HepG2 (cell line): ENCODE measurements around the gene CCDC85C. TPM values are rescaled to one million over a fixed set of nuclear protein-coding genes. Genes with fewer than 3 reads are reported as not detected.

Experiments
- AFF4 ChIP-seq: sonication (generic); formaldehyde crosslinking; IDR thresholded peaks from 2 replicates; pipeline ENCODE4 v1.4.0; 2020; ENCODE audit warnings: missing genetic modification reagents
- ELK4 ChIP-seq: sonication (generic); formaldehyde crosslinking; IDR thresholded peaks from 2 replicates; pipeline ENCODE4 v1.9.0; 2021; ENCODE audit warnings: missing genetic modification reagents, borderline replicate concordance
- FOXK1 ChIP-seq: sonication (generic); formaldehyde crosslinking; IDR thresholded peaks from 2 replicates; pipeline ENCODE4 v1.4.0; 2020; ENCODE audit warnings: low read depth, missing genetic modification reagents, borderline replicate concordance
- GABPB1 ChIP-seq: IDR thresholded peaks from 2 replicates; pipeline ENCODE4 v1.6.1; 2016; ENCODE audit warnings: mild to moderate bottlenecking, missing genetic modification reagents, moderate library complexity, missing compliant biosample characterization
- HBP1 ChIP-seq: IDR thresholded peaks from 2 replicates; pipeline ENCODE4 v1.6.1; 2016; ENCODE audit warnings: low read depth, control low read depth
- HNRNPUL1 ChIP-seq: fragments of 200-400 bp; formaldehyde crosslinking; IDR thresholded peaks from 2 replicates; pipeline ENCODE4 v1.6.1; 2017; ENCODE audit warnings: low read depth, mild to moderate bottlenecking, low read length, moderate library complexity
- MTA1 ChIP-seq: sonication (generic); formaldehyde crosslinking; IDR thresholded peaks from 2 replicates; pipeline ENCODE4 v1.4.0; 2020; ENCODE audit warnings: missing genetic modification reagents, mild to moderate bottlenecking, borderline replicate concordance
- MZF1 ChIP-seq: sonication (generic); formaldehyde crosslinking; IDR thresholded peaks from 2 replicates; pipeline ENCODE4 v1.8.1; 2023; ENCODE audit warnings: mild to moderate bottlenecking, missing genetic modification reagents, borderline replicate concordance
- NR2C2 ChIP-seq: sonication (generic); formaldehyde crosslinking; IDR thresholded peaks from 2 replicates; pipeline ENCODE4 v1.4.0; 2020; ENCODE audit warnings: missing genetic modification reagents, mild to moderate bottlenecking, moderate library complexity, borderline replicate concordance
- RAD21 ChIP-seq: fragments of 450-650 bp; formaldehyde crosslinking; IDR thresholded peaks from 2 replicates; pipeline ENCODE4 v1.5.0; 2020; ENCODE audit warnings: mild to moderate bottlenecking
- RBAK ChIP-seq: sonication (generic); formaldehyde crosslinking; IDR thresholded peaks from 2 replicates; pipeline ENCODE4 v1.5.1; 2020; ENCODE audit warnings: mild to moderate bottlenecking, missing genetic modification reagents
- THAP8 ChIP-seq: sonication (generic); formaldehyde crosslinking; IDR thresholded peaks from 2 replicates; pipeline ENCODE4 v1.5.1; 2020; ENCODE audit warnings: missing genetic modification reagents, mild to moderate bottlenecking, borderline replicate concordance
- TRIM22 ChIP-seq: fragments of 450-650 bp; IDR thresholded peaks from 2 replicates; pipeline ENCODE4 v1.6.1; 2017
- YEATS2 ChIP-seq: sonication (generic); formaldehyde crosslinking; IDR thresholded peaks from 2 replicates; pipeline ENCODE4 v1.4.0; 2020; ENCODE audit warnings: missing genetic modification reagents, borderline replicate concordance
- ZKSCAN5 ChIP-seq: sonication (generic); formaldehyde crosslinking; IDR thresholded peaks from 2 replicates; pipeline ENCODE4 v1.5.1; 2020; ENCODE audit warnings: mild to moderate bottlenecking, missing genetic modification reagents
- ZNF101 ChIP-seq: sonication (generic); formaldehyde crosslinking; IDR thresholded peaks from 2 replicates; pipeline ENCODE4 v1.4.0; 2020; ENCODE audit warnings: mild to moderate bottlenecking, low read depth, missing genetic modification reagents, borderline replicate concordance
- ZNF256 ChIP-seq: sonication (generic); formaldehyde crosslinking; conservative IDR thresholded peaks from 2 replicates; pipeline ENCODE4 v1.4.0; 2020; ENCODE audit warnings: missing genetic modification reagents
- ZNF441 ChIP-seq: sonication (generic); formaldehyde crosslinking; IDR thresholded peaks from 2 replicates; pipeline ENCODE4 v1.7.0; 2021; ENCODE audit warnings: missing genetic modification reagents, borderline replicate concordance
- ZNF644 ChIP-seq: IDR thresholded peaks from 2 replicates; pipeline ENCODE4 v1.6.1; 2016; ENCODE audit warnings: low read depth
- ZNF749 ChIP-seq: sonication (generic); formaldehyde crosslinking; IDR thresholded peaks from 2 replicates; pipeline ENCODE4 v1.8.0; 2022; ENCODE audit warnings: mild to moderate bottlenecking, missing genetic modification reagents, moderate library complexity, borderline replicate concordance
- polyA plus RNA-seq, 8 experiments: library from polyadenylated mRNA; depleted of rRNA in 3 of 8; stranded (reverse) in 7 of 8; unstranded in 1 of 8; fragments of >200 nt; fragmentation: Illumina TruSeq in 4 of 8; extraction: Trizol in 4 of 8; gene quantifications; 2 replicates each; pipeline versions ENCODE4 v1.2.1 to v1.2.3, GENCODE V29; 2011 to 2016; ENCODE audit warnings: low read depth in 4 of 8, missing spikeins in 1 of 8, mixed read lengths in 1 of 8; ENCODE audit not compliant: insufficient read depth in 1 of 8
- total RNA-seq, 5 experiments: library from RNA; depleted of rRNA; stranded (reverse); fragments of >200 nt; fragmentation: Illumina TruSeq; extraction: Trizol; gene quantifications; 2 replicates each; pipeline ENCODE4 v1.2.3, GENCODE V29; 2016; ENCODE audit warnings: low read depth in 1 of 5

Gene CCDC85C
- total and polyA plus RNA-seq, 2 of the 13 experiments (the other 11 are each of a cell fraction or from before 2014, with no cell fraction given), result 18.8 to 43.8 TPM

- TF ChIP-seq ELK4, result peak; percentile 96; the same call in 1 of the 2 replicates
- TF ChIP-seq ZNF644 (CRISPR knock-in tag), result no peak
- TF ChIP-seq MTA1 (CRISPR knock-in tag), result peak; percentile 50; the same call in 1 of the 2 replicates
- TF ChIP-seq ZNF101 (CRISPR knock-in tag), result peak; percentile 87; the same call in 1 of the 2 replicates
- TF ChIP-seq TRIM22, result no peak
- peak; percentile 20; the same call in 1 of the 2 replicates for TF ChIP-seq YEATS2 (CRISPR knock-in tag)
- TF ChIP-seq ZNF441 (CRISPR knock-in tag), result peak; percentile 91
- no peak for TF ChIP-seq ZKSCAN5 (CRISPR knock-in tag)
- TF ChIP-seq ZNF256 (CRISPR knock-in tag), result peak; percentile 95
- peak; percentile 40; the same call in 1 of the 2 replicates for TF ChIP-seq NR2C2
- TF ChIP-seq THAP8 (CRISPR knock-in tag), result peak; percentile 90; the same call in 1 of the 2 replicates
- peak; percentile 33; the same call in 1 of the 2 replicates for TF ChIP-seq HBP1 (CRISPR knock-in tag)
- no peak for TF ChIP-seq HNRNPUL1
- peak; percentile 67 for TF ChIP-seq GABPB1 (CRISPR knock-in tag)
- peak; percentile 65; the same call in 1 of the 2 replicates for TF ChIP-seq RAD21 (CRISPR knock-in tag)
- no peak for TF ChIP-seq AFF4 (CRISPR knock-in tag)
- TF ChIP-seq RBAK (CRISPR knock-in tag), result no peak
- TF ChIP-seq MZF1, result no peak
- peak; percentile 58; the same call in 1 of the 2 replicates for TF ChIP-seq FOXK1
- peak; percentile 95 for TF ChIP-seq ZNF749 (CRISPR knock-in tag)
Measured at GRCh38 chr14:99603471-99604277, at the start of gene CCDC85C (continued).
